HepG2 (cell line): Measurements from ENCODE around the gene PROSER1. TPM values are rescaled to one million over a fixed set of nuclear protein-coding genes. Genes with fewer than 3 reads are reported as not detected.

Experiments used
- ATAC-seq: fragments of 200-7000 bp; cut with Tn5 transposase; 3 replicates; pipeline ENCODE4 v1.9.1; 2020; ENCODE audit warnings: mild to moderate bottlenecking, moderate library complexity
- BruUV-seq: library from RNA; stranded (reverse); fragments of 400-500 nt; replicated peaks from 2 replicates; lab custom pipeline; 2021; lab: Mats Ljungman, UMichigan
- CTCF ChIA-PET: fragments of 300-600 bp; formaldehyde crosslinking; extraction: SDS; loops from one replicate; lab custom pipeline; 2021; ENCODE audit warnings: low total read pairs, inconsistent platforms, low intra/inter-chr PET ratio; lab: Yijun Ruan, JAX
- POLR2A ChIA-PET: fragments of 350-600 bp; sonication (Branson Sonifier 250); formaldehyde crosslinking; loops from one replicate; lab custom pipeline; 2020; ENCODE audit warnings: antibody characterized with exemption, inconsistent platforms; lab: Yijun Ruan, JAX
- DNase-seq: peaks from one replicate; pipeline ENCODE4 v3.0.0-alpha.2; 2015; ENCODE audit warnings: low spot score
- FAIRE-seq: peaks from 3 replicates; lab custom pipeline; 2011; peaks lifted over from hg19 to GRCh38; lab: Jason Lieb, UNC
- H2AFZ ChIP-seq: one replicate; pipeline ENCODE4 v1.6.1; 2011; ENCODE audit warnings: low read length, inconsistent platforms
- H3K27ac ChIP-seq: fragments of 300-600 bp; 3 replicates; pipeline ENCODE4 v1.8.0; 2011; ENCODE audit warnings: mixed run types, mild to moderate bottlenecking, mixed read lengths, low read length, inconsistent platforms; ENCODE audit not compliant: insufficient read depth; ENCODE audit errors: extremely low read length
- H3K27me3 ChIP-seq, 2 experiments: fragments of 200-600 bp in 1 of 2; 2 replicates in 1 of 2; 3 replicates in 1 of 2; pipeline versions ENCODE4 v1.6.0 to v1.8.0; 2011; ENCODE audit warnings: low read length in 2 of 2, mild to moderate bottlenecking in 2 of 2, moderate library complexity in 2 of 2, inconsistent platforms in 1 of 2; ENCODE audit not compliant: insufficient read depth in 2 of 2, control insufficient read depth in 1 of 2
- H3K36me3 ChIP-seq, 2 experiments: fragments of 200-600 bp in 1 of 2; replicated peaks in 1 of 2; 2 replicates in 1 of 2; 3 replicates in 1 of 2; pipeline versions ENCODE4 v1.5.1 to v1.8.0; 2011; ENCODE audit warnings: low read length in 2 of 2, inconsistent platforms in 1 of 2; ENCODE audit not compliant: insufficient read depth in 2 of 2, control insufficient read depth in 1 of 2
- H3K4me1 ChIP-seq: 2 replicates; pipeline ENCODE4 v1.5.1; 2012; ENCODE audit warnings: low read length, inconsistent platforms; ENCODE audit not compliant: insufficient read depth
- H3K4me2 ChIP-seq: 2 replicates; pipeline ENCODE4 v1.6.0; 2011; ENCODE audit warnings: low read depth, low read length, inconsistent platforms
- H3K4me3 ChIP-seq, 3 experiments: fragments of 200-600 bp in 1 of 3; sonication (generic), shearing (Covaris generic) in 1 of 3; replicated peaks in 1 of 3; 2 replicates each; pipeline ENCODE4 v1.5.1; 2011 to 2016; ENCODE audit warnings: low read length in 3 of 3, inconsistent platforms in 2 of 3, low read depth in 2 of 3, mild to moderate bottlenecking in 2 of 3, control low read depth in 1 of 3, mixed read lengths in 1 of 3; ENCODE audit not compliant: insufficient read depth in 1 of 3
- H3K79me2 ChIP-seq: one replicate; pipeline ENCODE4 v1.6.1; 2011; ENCODE audit warnings: low read length, inconsistent platforms; ENCODE audit not compliant: insufficient read depth
- H3K9ac ChIP-seq: 2 replicates; pipeline ENCODE4 v1.6.0; 2011; ENCODE audit warnings: mild to moderate bottlenecking, low read depth, low read length, inconsistent platforms; ENCODE audit not compliant: insufficient read depth
- H3K9me3 ChIP-seq: 2 replicates; pipeline ENCODE4 v1.5.1; 2012; ENCODE audit warnings: mild to moderate bottlenecking, low read length
- H4K20me1 ChIP-seq: 2 replicates; pipeline ENCODE4 v1.6.0; 2011; ENCODE audit warnings: inconsistent platforms, mild to moderate bottlenecking, low read length, moderate library complexity; ENCODE audit not compliant: insufficient read depth
- JARID2 ChIP-seq: sonication (generic); formaldehyde crosslinking; IDR thresholded peaks from 2 replicates; pipeline ENCODE4 v1.8.1; 2023; ENCODE audit warnings: missing genetic modification reagents, inconsistent platforms; ENCODE audit not compliant: insufficient replicate concordance
- PRMT3 ChIP-seq: sonication (generic); formaldehyde crosslinking; IDR thresholded peaks from 2 replicates; pipeline ENCODE4 v1.8.1; 2022; ENCODE audit warnings: low read depth, mild to moderate bottlenecking, moderate library complexity, missing genetic modification reagents, borderline replicate concordance
- ZBTB7A ChIP-seq: sonication (generic); formaldehyde crosslinking; IDR thresholded peaks from 2 replicates; pipeline ENCODE4 v1.8.0; 2022; ENCODE audit warnings: mild to moderate bottlenecking, missing genetic modification reagents
- ZFP36L1 ChIP-seq: sonication (generic); formaldehyde crosslinking; IDR thresholded peaks from 2 replicates; pipeline ENCODE4 v1.8.0; 2022; ENCODE audit warnings: mild to moderate bottlenecking, missing genetic modification reagents, moderate library complexity
- WGBS: methylation state at CpG from one replicate; pipeline ENCODE4 v1.1.6; 2017; ENCODE audit warnings: low lambda C conversion rate; 5-methylcytosine and 5-hydroxymethylcytosine counted together
- in situ Hi-C: cut with HindIII; loops from 2 replicates; pipeline ENCODE4 v1.10.0; 2017; ENCODE audit warnings: low pct_unique_long_range_greater_than_20kb; ENCODE audit not compliant: extremely low pct_ligation_motif_present
- intact Hi-C: fragments of 100-400 bp; cut with micrococcal nuclease; formaldehyde crosslinking; loops from one replicate; pipeline ENCODE4 v1.10.0; 2022; ENCODE audit not compliant: unreplicated experiment
- polyA plus RNA-seq, 8 experiments: library from polyadenylated mRNA; depleted of rRNA in 3 of 8; stranded (reverse) in 7 of 8; unstranded in 1 of 8; fragments of >200 nt; fragmentation: Illumina TruSeq in 4 of 8; extraction: Trizol in 4 of 8; gene quantifications; 2 replicates each; pipeline versions ENCODE4 v1.2.1 to v1.2.3, GENCODE V29; 2011 to 2016; ENCODE audit warnings: low read depth in 4 of 8, missing spikeins in 1 of 8, mixed read lengths in 1 of 8; ENCODE audit not compliant: insufficient read depth in 1 of 8
- total RNA-seq, 5 experiments: library from RNA; depleted of rRNA; stranded (reverse); fragments of >200 nt; fragmentation: Illumina TruSeq; extraction: Trizol; gene quantifications; 2 replicates each; pipeline ENCODE4 v1.2.3, GENCODE V29; 2016; ENCODE audit warnings: low read depth in 1 of 5
- TF ChIP-seq, protein P1 (sequence below): IDR thresholded peaks from 2 replicates; pipeline ENCODE4 v1.6.1; 2016; ENCODE audit warnings: low read depth
- TF ChIP-seq, protein P2 (sequence below): sonication (generic); formaldehyde crosslinking; IDR thresholded peaks from 2 replicates; pipeline ENCODE4 v1.8.0; 2022; ENCODE audit warnings: mild to moderate bottlenecking, missing genetic modification reagents
- TF ChIP-seq, protein P3 (sequence below): sonication (generic); formaldehyde crosslinking; IDR thresholded peaks from 2 replicates; pipeline ENCODE4 v1.5.0; 2020; ENCODE audit warnings: mild to moderate bottlenecking, missing genetic modification reagents

PROSER1 gene
- total and polyA plus RNA-seq, 2 of the 13 experiments (the other 11 are each of a cell fraction or from before 2014, with no cell fraction given), result 11.4 to 17.2 TPM

GRCh38 chr13:39025433-39025839, 12.5 kb downstream of the PROSER1 start:
- Histone ChIP-seq H3K9me3 (no peaks in the 10 kb centered on the region), H3K27me3 (no peaks in the 10 kb centered on the region), H3K4me2 (no peak overlapping the region), H4K20me1 (no peaks in the 10 kb centered on the region), H3K4me3 (no peak overlapping the region), H3K27ac (no peak overlapping the region), H2AFZ (no peak overlapping the region), H3K9ac (no peak overlapping the region), H3K4me1 (no peaks in the 10 kb centered on the region), H3K36me3 (peaks cover 11 to 61% of the 10 kb centered on the region in 2 experiments), H3K79me2 (no peaks in the 10 kb centered on the region)
- TF ChIP-seq ZFP36L1 (CRISPR knock-in tag) (no peak), ZBTB7A (CRISPR knock-in tag) (no peak), JARID2 (CRISPR knock-in tag) (no peak), PRMT3 (no peak)
- TF ChIP-seq, protein P1, sequence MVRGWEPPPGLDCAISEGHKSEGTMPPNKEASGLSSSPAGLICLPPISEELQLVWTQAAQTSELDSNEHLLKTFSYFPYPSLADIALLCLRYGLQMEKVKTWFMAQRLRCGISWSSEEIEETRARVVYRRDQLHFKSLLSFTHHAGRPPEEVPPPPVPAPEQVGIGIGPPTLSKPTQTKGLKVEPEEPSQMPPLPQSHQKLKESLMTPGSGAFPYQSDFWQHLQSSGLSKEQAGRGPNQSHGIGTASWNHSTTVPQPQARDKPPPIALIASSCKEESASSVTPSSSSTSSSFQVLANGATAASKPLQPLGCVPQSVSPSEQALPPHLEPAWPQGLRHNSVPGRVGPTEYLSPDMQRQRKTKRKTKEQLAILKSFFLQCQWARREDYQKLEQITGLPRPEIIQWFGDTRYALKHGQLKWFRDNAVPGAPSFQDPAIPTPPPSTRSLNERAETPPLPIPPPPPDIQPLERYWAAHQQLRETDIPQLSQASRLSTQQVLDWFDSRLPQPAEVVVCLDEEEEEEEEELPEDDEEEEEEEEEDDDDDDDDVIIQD (CRISPR knock-in tag), result no peak
- TF ChIP-seq, protein P2, sequence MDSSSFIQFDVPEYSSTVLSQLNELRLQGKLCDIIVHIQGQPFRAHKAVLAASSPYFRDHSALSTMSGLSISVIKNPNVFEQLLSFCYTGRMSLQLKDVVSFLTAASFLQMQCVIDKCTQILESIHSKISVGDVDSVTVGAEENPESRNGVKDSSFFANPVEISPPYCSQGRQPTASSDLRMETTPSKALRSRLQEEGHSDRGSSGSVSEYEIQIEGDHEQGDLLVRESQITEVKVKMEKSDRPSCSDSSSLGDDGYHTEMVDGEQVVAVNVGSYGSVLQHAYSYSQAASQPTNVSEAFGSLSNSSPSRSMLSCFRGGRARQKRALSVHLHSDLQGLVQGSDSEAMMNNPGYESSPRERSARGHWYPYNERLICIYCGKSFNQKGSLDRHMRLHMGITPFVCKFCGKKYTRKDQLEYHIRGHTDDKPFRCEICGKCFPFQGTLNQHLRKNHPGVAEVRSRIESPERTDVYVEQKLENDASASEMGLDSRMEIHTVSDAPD, result no peak
- TF ChIP-seq, protein P3, sequence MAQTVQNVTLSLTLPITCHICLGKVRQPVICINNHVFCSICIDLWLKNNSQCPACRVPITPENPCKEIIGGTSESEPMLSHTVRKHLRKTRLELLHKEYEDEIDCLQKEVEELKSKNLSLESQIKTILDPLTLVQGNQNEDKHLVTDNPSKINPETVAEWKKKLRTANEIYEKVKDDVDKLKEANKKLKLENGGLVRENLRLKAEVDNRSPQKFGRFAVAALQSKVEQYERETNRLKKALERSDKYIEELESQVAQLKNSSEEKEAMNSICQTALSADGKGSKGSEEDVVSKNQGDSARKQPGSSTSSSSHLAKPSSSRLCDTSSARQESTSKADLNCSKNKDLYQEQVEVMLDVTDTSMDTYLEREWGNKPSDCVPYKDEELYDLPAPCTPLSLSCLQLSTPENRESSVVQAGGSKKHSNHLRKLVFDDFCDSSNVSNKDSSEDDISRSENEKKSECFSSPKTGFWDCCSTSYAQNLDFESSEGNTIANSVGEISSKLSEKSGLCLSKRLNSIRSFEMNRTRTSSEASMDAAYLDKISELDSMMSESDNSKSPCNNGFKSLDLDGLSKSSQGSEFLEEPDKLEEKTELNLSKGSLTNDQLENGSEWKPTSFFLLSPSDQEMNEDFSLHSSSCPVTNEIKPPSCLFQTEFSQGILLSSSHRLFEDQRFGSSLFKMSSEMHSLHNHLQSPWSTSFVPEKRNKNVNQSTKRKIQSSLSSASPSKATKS (CRISPR knock-in tag), result no peak
- POLR2A ChIA-PET, result no interaction called here
- CTCF ChIA-PET, result no interaction called here
- no peak for ATAC-seq
- WGBS, result 95% methylated on average over 2 of the region's 2 CpGs
- in situ Hi-C loops, result no loop called here
- BruUV-seq, result no TSS peak
- intact Hi-C loops, result no loop called here
- no peak for FAIRE-seq
- no peak for DNase-seq
